IMR-90 (cell line): ENCODE data around the gene GSN. TPM values are rescaled to one million over a fixed set of nuclear protein-coding genes. Genes with fewer than 3 reads are reported as not detected.

Experiments
- ATAC-seq: fragments of 200-7000 bp; cut with Tn5 transposase; 2 replicates; pipeline ENCODE4 v1.9.1; 2020; ENCODE audit warnings: low read depth, mild to moderate bottlenecking, moderate library complexity
- BruUV-seq: library from RNA; stranded (reverse); fragments of 400-500 nt; replicated peaks from 2 replicates; lab custom pipeline; 2021; lab: Mats Ljungman, UMichigan
- CTCF ChIA-PET: fragments of 300-600 bp; formaldehyde crosslinking; extraction: SDS; loops from one replicate; lab custom pipeline; 2021; ENCODE audit warnings: antibody characterized with exemption; lab: Yijun Ruan, JAX
- POLR2A ChIA-PET: fragments of 300-600 bp; sonication (Branson Sonifier 250); formaldehyde crosslinking; loops from one replicate; lab custom pipeline; 2022; ENCODE audit warnings: antibody characterized with exemption; ENCODE audit not compliant: unreplicated experiment; lab: Charles Lee
- DNase-seq: peaks from one replicate; pipeline ENCODE4 v3.0.0; 2013
- H2AFZ ChIP-seq: replicated peaks from 2 replicates; pipeline ENCODE3; 2013; ENCODE audit warnings: low read length, mild to moderate bottlenecking; ENCODE audit not compliant: poor library complexity
- H2AK5ac ChIP-seq: 2 replicates; pipeline ENCODE4 v1.6.1; 2013; ENCODE audit warnings: low read depth, low read length, inconsistent platforms
- H2AK9ac ChIP-seq: replicated peaks from 2 replicates; pipeline ENCODE3; 2013; ENCODE audit warnings: mild to moderate bottlenecking, low read depth, low read length, moderate library complexity; ENCODE audit not compliant: poor library complexity
- H2BK120ac ChIP-seq: 2 replicates; pipeline ENCODE4 v1.6.1; 2013; ENCODE audit warnings: low read depth, low read length, inconsistent platforms
- H2BK15ac ChIP-seq: 3 replicates; pipeline ENCODE4 v1.6.1; 2013; ENCODE audit warnings: low read depth, low read length, inconsistent platforms
- H2BK20ac ChIP-seq: 2 replicates; pipeline ENCODE4 v1.6.1; 2013; ENCODE audit warnings: low read depth, mild to moderate bottlenecking, inconsistent platforms, low read length, moderate library complexity
- H2BK5ac ChIP-seq: 2 replicates; pipeline ENCODE4 v1.6.1; 2013; ENCODE audit warnings: mild to moderate bottlenecking, low read depth, low read length, inconsistent platforms; ENCODE audit not compliant: poor library complexity, severe bottlenecking
- H3K14ac ChIP-seq: replicated peaks from 2 replicates; pipeline ENCODE4 v1.6.1; 2013; ENCODE audit warnings: low read depth, low read length, inconsistent platforms
- H3K18ac ChIP-seq: 2 replicates; pipeline ENCODE4 v1.6.1; 2013; ENCODE audit warnings: low read depth, low read length, control low read depth
- H3K23ac ChIP-seq: 2 replicates; pipeline ENCODE4 v1.6.1; 2013; ENCODE audit warnings: low read depth, low read length, inconsistent platforms
- H3K27ac ChIP-seq: 2 replicates; pipeline ENCODE4 v1.5.1; 2013; ENCODE audit warnings: mild to moderate bottlenecking, control low read depth, low read length; ENCODE audit not compliant: insufficient read depth
- H3K27me3 ChIP-seq: 2 replicates; pipeline ENCODE4 v1.6.1; 2013; ENCODE audit warnings: low read length; ENCODE audit not compliant: control insufficient read depth, insufficient read depth
- H3K36me3 ChIP-seq: 2 replicates; pipeline ENCODE4 v1.6.1; 2013; ENCODE audit warnings: low read length, mixed read lengths; ENCODE audit not compliant: control insufficient read depth, insufficient read depth
- H3K4ac ChIP-seq: 2 replicates; pipeline ENCODE4 v1.6.1; 2013; ENCODE audit warnings: low read depth, low read length, inconsistent platforms
- H3K4me1 ChIP-seq: 2 replicates; pipeline ENCODE4 v1.6.1; 2013; ENCODE audit warnings: low read length, mixed read lengths; ENCODE audit not compliant: control insufficient read depth, insufficient read depth
- H3K4me2 ChIP-seq: 2 replicates; pipeline ENCODE4 v1.6.1; 2013; ENCODE audit warnings: low read depth, mild to moderate bottlenecking, control low read depth, low read length, moderate library complexity
- H3K4me3 ChIP-seq: 2 replicates; pipeline ENCODE4 v1.5.1; 2013; ENCODE audit warnings: low read depth, mild to moderate bottlenecking, control low read depth, low read length, moderate library complexity; ENCODE audit not compliant: insufficient read depth
- H3K56ac ChIP-seq: 2 replicates; pipeline ENCODE4 v1.6.1; 2013; ENCODE audit warnings: low read length, inconsistent platforms; ENCODE audit not compliant: insufficient read depth; ENCODE audit errors: extremely low read depth
- H3K79me1 ChIP-seq, 2 experiments: 2 replicates each; pipeline ENCODE4 v1.6.1; 2013; ENCODE audit warnings: low read length in 2 of 2, inconsistent platforms in 1 of 2, low read depth in 1 of 2
- H3K9ac ChIP-seq: 2 replicates; pipeline ENCODE4 v1.6.1; 2013; ENCODE audit warnings: low read depth, low read length, control low read depth
- H3K9me1 ChIP-seq: 2 replicates; pipeline ENCODE4 v1.6.1; 2013; ENCODE audit warnings: low read length, inconsistent platforms; ENCODE audit not compliant: insufficient read depth
- H3K9me3 ChIP-seq: 2 replicates; pipeline ENCODE4 v1.6.1; 2013; ENCODE audit warnings: low read length; ENCODE audit not compliant: control insufficient read depth, insufficient read depth
- H4K20me1 ChIP-seq: 2 replicates; pipeline ENCODE4 v1.6.1; 2013; ENCODE audit warnings: low read length, inconsistent platforms; ENCODE audit not compliant: insufficient read depth
- H4K5ac ChIP-seq: 2 replicates; pipeline ENCODE4 v1.6.1; 2013; ENCODE audit warnings: mild to moderate bottlenecking, low read depth, low read length, control low read depth
- H4K8ac ChIP-seq, 2 experiments: 2 replicates each; pipeline ENCODE4 v1.6.1; 2013; ENCODE audit warnings: low read depth in 2 of 2, low read length in 2 of 2, control low read depth in 1 of 2, inconsistent platforms in 1 of 2
- H4K91ac ChIP-seq: 2 replicates; pipeline ENCODE4 v1.6.1; 2013; ENCODE audit warnings: low read depth, low read length, inconsistent platforms; ENCODE audit not compliant: insufficient read depth
- BHLHE40 ChIP-seq: fragments of 150-350 bp; IDR thresholded peaks from 2 replicates; pipeline ENCODE4 v1.6.1; 2016; ENCODE audit warnings: mild to moderate bottlenecking, low read depth, low read length
- CEBPB ChIP-seq: IDR thresholded peaks from 2 replicates; pipeline ENCODE4 v1.6.1; 2012; ENCODE audit warnings: low read depth, low read length, improper control_type of control experiment
- FOS ChIP-seq: fragments of 150-350 bp; IDR thresholded peaks from 2 replicates; pipeline ENCODE4 v1.6.1; 2016; ENCODE audit warnings: low read depth, low read length
- MAFK ChIP-seq: IDR thresholded peaks from 2 replicates; pipeline ENCODE4 v1.6.1; 2012; ENCODE audit warnings: low read depth, low read length, improper control_type of control experiment
- MAZ ChIP-seq: IDR thresholded peaks from 2 replicates; pipeline ENCODE4 v1.6.1; 2012; ENCODE audit warnings: low read depth, mild to moderate bottlenecking, low read length, improper control_type of control experiment, moderate library complexity, borderline replicate concordance
- MXI1 ChIP-seq: IDR thresholded peaks from 2 replicates; pipeline ENCODE4 v1.6.1; 2012; ENCODE audit warnings: low read depth, mild to moderate bottlenecking, low read length, moderate library complexity, borderline replicate concordance
- NFE2L2 ChIP-seq: fragments of 150-350 bp; IDR thresholded peaks from 2 replicates; pipeline ENCODE4 v1.6.1; 2016; ENCODE audit warnings: low read depth, mild to moderate bottlenecking, low read length
- POLR2A ChIP-seq: IDR thresholded peaks from 2 replicates; pipeline ENCODE4 v1.6.1; 2012; ENCODE audit warnings: mild to moderate bottlenecking, low read depth, low read length
- RAD21 ChIP-seq: IDR thresholded peaks from 2 replicates; pipeline ENCODE4 v1.6.1; 2012; ENCODE audit warnings: low read length, improper control_type of control experiment
- RCOR1 ChIP-seq: IDR thresholded peaks from 2 replicates; pipeline ENCODE4 v1.6.1; 2012; ENCODE audit warnings: mild to moderate bottlenecking, low read length, improper control_type of control experiment; ENCODE audit not compliant: insufficient replicate concordance
- RFX5 ChIP-seq: IDR thresholded peaks from 2 replicates; pipeline ENCODE4 v1.8.0; 2012; ENCODE audit warnings: low read depth, mild to moderate bottlenecking, low read length, moderate library complexity
- USF2 ChIP-seq: fragments of 150-350 bp; IDR thresholded peaks from 2 replicates; pipeline ENCODE4 v1.6.1; 2017; ENCODE audit warnings: mild to moderate bottlenecking, antibody characterized with exemption, low read length, low read depth
- WGBS, 2 experiments: methylation state at CpG; one replicate each; pipeline versions ENCODE4 v1.1.5 to v1.1.7; 2013; ENCODE audit warnings: missing lambda C conversion rate in 2 of 2; ENCODE audit not compliant: insufficient read length in 1 of 2; ENCODE audit errors: extremely low coverage in 2 of 2; 5-methylcytosine and 5-hydroxymethylcytosine counted together
- dilution Hi-C: fragments of 300-500 bp; cut with HindIII; formaldehyde crosslinking; loops from one replicate; pipeline ENCODE4 v1.14.3; 2018; ENCODE audit warnings: low sequenced_read_pairs; ENCODE audit not compliant: unreplicated experiment
- in situ Hi-C: fragments of 300-500 bp; cut with MboI; formaldehyde crosslinking; loops from 3 replicates; pipeline ENCODE4 v1.14.3; 2019; ENCODE audit warnings: low sequenced_read_pairs, inconsistent platforms, mixed read lengths
- intact Hi-C: fragments of 100-400 bp; cut with micrococcal nuclease; formaldehyde crosslinking; loops from 2 replicates; pipeline ENCODE4 v1.10.0; 2022
- polyA plus RNA-seq, 3 experiments: library from polyadenylated mRNA; depleted of rRNA; stranded (reverse); fragments of >200 nt; gene quantifications; 2 replicates each; pipeline ENCODE4 v1.2.3, GENCODE V29; 2012; ENCODE audit warnings: low replicate concordance in 1 of 3
- total RNA-seq: library from RNA; depleted of rRNA; stranded (reverse); fragments of >200 nt; gene quantifications from 2 replicates; pipeline ENCODE4 v1.2.3, GENCODE V29; 2012
- TF ChIP-seq, protein P1 (sequence below): conservative IDR thresholded peaks from 2 replicates; pipeline ENCODE4 v1.5.1; 2012; ENCODE audit warnings: mild to moderate bottlenecking, low read depth, low read length, improper control_type of control experiment

The GSN gene
- total and polyA plus RNA-seq, 2 of the 4 experiments (the other 2 are of a cell fraction) = 495 to 547 TPM

GRCh38 chr9:121227862-121228261 is 40.1 kb upstream of the GSN start:
- dilution Hi-C loops (no loop called here), in situ Hi-C loops (no loop called here), intact Hi-C loops (no loop called here)
- Histone ChIP-seq H2BK5ac (no peak overlapping the region), H3K9me1 (peaks cover 3% of the 10 kb centered on the region; the same call in 1 of the 2 replicates), H3K4me3 (no peak overlapping the region), H4K8ac (no peak overlapping the region), H3K18ac (no peak overlapping the region), H2AFZ (no peak overlapping the region), H3K27ac (no peak overlapping the region), H2AK5ac (no peak overlapping the region), H3K9ac (no peak overlapping the region), H2AK9ac (no peak overlapping the region), H3K14ac (no peak overlapping the region), H3K4me1 (0 out of 2 replicates have a peak, but pooled peaks cover 2% of the 10 kb centered on the region), H2BK15ac (no peak overlapping the region), H3K56ac (no peak overlapping the region), H2BK20ac (no peak overlapping the region), H3K23ac (no peak overlapping the region), H3K36me3 (no peaks in the 10 kb centered on the region), H4K5ac (no peak overlapping the region), H4K20me1 (no peaks in the 10 kb centered on the region), H3K79me1 (peaks cover 0 to under 1% of the 10 kb centered on the region in 2 experiments; a peak in 1 of 4 replicates), H3K4ac (no peak overlapping the region), H3K4me2 (no peak overlapping the region), H3K27me3 (no peaks in the 10 kb centered on the region), H3K9me3 (no peaks in the 10 kb centered on the region), H2BK120ac (no peak overlapping the region), H4K91ac (no peak overlapping the region)
- WGBS, 2 experiments = no CpG with 5 or more reads among the region's 4 CpGs
- no TSS peak for BruUV-seq
- no peak for TF ChIP-seq MXI1
- TF ChIP-seq MAZ = no peak
- TF ChIP-seq CEBPB = no peak
- TF ChIP-seq, protein P1, sequence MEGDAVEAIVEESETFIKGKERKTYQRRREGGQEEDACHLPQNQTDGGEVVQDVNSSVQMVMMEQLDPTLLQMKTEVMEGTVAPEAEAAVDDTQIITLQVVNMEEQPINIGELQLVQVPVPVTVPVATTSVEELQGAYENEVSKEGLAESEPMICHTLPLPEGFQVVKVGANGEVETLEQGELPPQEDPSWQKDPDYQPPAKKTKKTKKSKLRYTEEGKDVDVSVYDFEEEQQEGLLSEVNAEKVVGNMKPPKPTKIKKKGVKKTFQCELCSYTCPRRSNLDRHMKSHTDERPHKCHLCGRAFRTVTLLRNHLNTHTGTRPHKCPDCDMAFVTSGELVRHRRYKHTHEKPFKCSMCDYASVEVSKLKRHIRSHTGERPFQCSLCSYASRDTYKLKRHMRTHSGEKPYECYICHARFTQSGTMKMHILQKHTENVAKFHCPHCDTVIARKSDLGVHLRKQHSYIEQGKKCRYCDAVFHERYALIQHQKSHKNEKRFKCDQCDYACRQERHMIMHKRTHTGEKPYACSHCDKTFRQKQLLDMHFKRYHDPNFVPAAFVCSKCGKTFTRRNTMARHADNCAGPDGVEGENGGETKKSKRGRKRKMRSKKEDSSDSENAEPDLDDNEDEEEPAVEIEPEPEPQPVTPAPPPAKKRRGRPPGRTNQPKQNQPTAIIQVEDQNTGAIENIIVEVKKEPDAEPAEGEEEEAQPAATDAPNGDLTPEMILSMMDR = no peak
- TF ChIP-seq BHLHE40 = no peak
- TF ChIP-seq POLR2A = no peak
- TF ChIP-seq RFX5 = no peak
- no peak for TF ChIP-seq RAD21
- TF ChIP-seq USF2 = no peak
- TF ChIP-seq FOS = no peak
- TF ChIP-seq RCOR1 = no peak
- no peak for TF ChIP-seq MAFK
- no peak for TF ChIP-seq NFE2L2
- CTCF ChIA-PET = interaction anchor here (1.4 kb wide), 1 partner anchor 14 kb away, joined by 4 read pairs; no protein-coding TSS in a partner anchor
- POLR2A ChIA-PET = interaction anchor here (0.7 kb wide), 1 partner anchor 293 kb away, joined by 6 read pairs; no protein-coding TSS in a partner anchor
- DNase-seq (no peak), ATAC-seq (no peak)
